ENCODE measurements around the gene FRMD4B.

GRCh38 chr3:69179740-69180372, 206.0 kb downstream of the FRMD4B start:
- TF ChIP-seq POLR2AphosphoS5 (IDR thresholded peaks at IDR 0.05; ENCODE audit: insufficient read depth, low read depth, low read length), result no peak
- TF ChIP-seq CTCF (IDR thresholded peaks at IDR 0.05; ENCODE audit: extremely low read depth in 1 of 2, insufficient read depth in 1 of 2, low read depth in 1 of 2, low read length in 2 of 2), result no peak
- no peak for TF ChIP-seq JUN (IDR thresholded peaks at IDR 0.05; ENCODE audit: borderline replicate concordance, insufficient read depth, insufficient read length, low read depth)
- no peak for TF ChIP-seq MAX (IDR thresholded peaks at IDR 0.05; ENCODE audit: insufficient read depth, insufficient read length)
- TF ChIP-seq EZH2 (IDR thresholded peaks at IDR 0.05; ENCODE audit: borderline replicate concordance, low read depth, low read length, severe bottlenecking), result no peak

Data from endothelial cell of umbilical vein (primary cell).